Measurements from ENCODE around the gene METTL23. TPM values are rescaled to one million over a fixed set of nuclear protein-coding genes. Genes with fewer than 3 reads are reported as not detected.

The METTL23 gene
- total and polyA plus RNA-seq, 8 donors = 1.2 to 72.1 (median 31.7) TPM

GRCh38 chr17:76781056-76781982 is 54.7 kb downstream of the METTL23 start:
- intact Hi-C loops (cut with DNase I; ENCODE audit: low total_unique reads) = no loop called here
- Histone ChIP-seq H3K27ac (no peak overlapping the region), H3K36me3 (peaks cover 35 to 88% (median 80%) of the 10 kb centered on the region in 4 donors), H3K4me1 (no peaks in the 10 kb centered on the region), H3K9me3 (no peaks in the 10 kb centered on the region), H3K4me3 (no peak overlapping the region), H3K27me3 (no peaks in the 10 kb centered on the region)
- TF ChIP-seq POLR2A (IDR thresholded peaks at IDR 0.05) (no peak), EP300 (IDR thresholded peaks at IDR 0.05) (no peak), POLR2AphosphoS5 (IDR thresholded peaks at IDR 0.05) (no peak)
- TF ChIP-seq, protein P1, sequence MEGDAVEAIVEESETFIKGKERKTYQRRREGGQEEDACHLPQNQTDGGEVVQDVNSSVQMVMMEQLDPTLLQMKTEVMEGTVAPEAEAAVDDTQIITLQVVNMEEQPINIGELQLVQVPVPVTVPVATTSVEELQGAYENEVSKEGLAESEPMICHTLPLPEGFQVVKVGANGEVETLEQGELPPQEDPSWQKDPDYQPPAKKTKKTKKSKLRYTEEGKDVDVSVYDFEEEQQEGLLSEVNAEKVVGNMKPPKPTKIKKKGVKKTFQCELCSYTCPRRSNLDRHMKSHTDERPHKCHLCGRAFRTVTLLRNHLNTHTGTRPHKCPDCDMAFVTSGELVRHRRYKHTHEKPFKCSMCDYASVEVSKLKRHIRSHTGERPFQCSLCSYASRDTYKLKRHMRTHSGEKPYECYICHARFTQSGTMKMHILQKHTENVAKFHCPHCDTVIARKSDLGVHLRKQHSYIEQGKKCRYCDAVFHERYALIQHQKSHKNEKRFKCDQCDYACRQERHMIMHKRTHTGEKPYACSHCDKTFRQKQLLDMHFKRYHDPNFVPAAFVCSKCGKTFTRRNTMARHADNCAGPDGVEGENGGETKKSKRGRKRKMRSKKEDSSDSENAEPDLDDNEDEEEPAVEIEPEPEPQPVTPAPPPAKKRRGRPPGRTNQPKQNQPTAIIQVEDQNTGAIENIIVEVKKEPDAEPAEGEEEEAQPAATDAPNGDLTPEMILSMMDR (IDR thresholded peaks at IDR 0.05) = no peak
- WGBS, 5 donors = 86 to 94% (median 90%) methylated on average over 12 of the region's 12 CpGs
- DNase-seq = no peak

GRCh38 chr17:76783146-76783545 is 56.5 kb downstream of the METTL23 start:
- DNase-seq = no peak
- 80 to 86% (median 82%) methylated on average over 5 of the region's 5 CpGs for WGBS, 5 donors
- peaks cover 20 to 75% (median 66%) of the 10 kb centered on the region in 4 donors for H3K36me3 ChIP-seq
- TF ChIP-seq POLR2AphosphoS5 (IDR thresholded peaks at IDR 0.05) = no peak
- no peak for TF ChIP-seq EP300 (IDR thresholded peaks at IDR 0.05)
- no peak for TF ChIP-seq POLR2A (IDR thresholded peaks at IDR 0.05)
- TF ChIP-seq, protein P1 (IDR thresholded peaks at IDR 0.05) = no peak
- intact Hi-C loops (cut with DNase I; ENCODE audit: low total_unique reads) = no loop called here
- H3K4me3 ChIP-seq = no peak overlapping the region
- H3K4me1 ChIP-seq = no peaks in the 10 kb centered on the region
- H3K27ac ChIP-seq = no peak overlapping the region
- no peaks in the 10 kb centered on the region for H3K9me3 ChIP-seq
- no peaks in the 10 kb centered on the region for H3K27me3 ChIP-seq

Small RNAs within 50 kb of the gene (small RNA-seq; reads per million reads assigned to genes)
- gene AC005837.3 (0 reads per million in 4 donors), gene RF02271 (0 reads per million in 4 donors), gene RNU6-97P (0 reads per million in 4 donors), gene RNY4P36 (0 to 0.14 (median 0) reads per million in 4 donors)

Other genes with a start within 250 kb of the METTL23 start
- gene RHBDF2, start 225.4 kb upstream of the METTL23 start, total RNA-seq = 100 to 1,000 TPM in 2 of 5 donors, 10 to 100 TPM in 3; 16.9 to 175 (median 43.8) TPM
- gene RHBDF2, start 225.4 kb upstream of the METTL23 start, polyA plus RNA-seq = 10 to 100 TPM in 1 of 3 donors, 1 to 10 TPM in 2; 4.6 to 17.5 (median 9.2) TPM
- gene CYGB, start 189.1 kb upstream of the METTL23 start, total RNA-seq = 10 to 100 TPM in 3 of 5 donors, 1 to 10 TPM in 1, not detected in 1; 6.8 to 40.4 (median 28.4) TPM
- 100 to 1,000 TPM in 1 of 3 donors, 10 to 100 TPM in 1, 1 to 10 TPM in 1; 9.9 to 101 (median 65.1) TPM for gene CYGB, start 189.1 kb upstream of the METTL23 start, polyA plus RNA-seq
- 1 to 10 TPM in 1 of 5 donors, under 1 TPM in 1, not detected in 3; 0.72 to 5.7 TPM for gene PRCD, start 186.8 kb upstream of the METTL23 start, total RNA-seq
- gene PRCD, start 186.8 kb upstream of the METTL23 start, polyA plus RNA-seq = 10 to 100 TPM in 1 of 3 donors, 1 to 10 TPM in 2; 3.6 to 12.2 (median 4.2) TPM
- gene ST6GALNAC2, start 141.0 kb upstream of the METTL23 start, total RNA-seq = 10 to 100 TPM in 2 of 5 donors, 1 to 10 TPM in 3; 1.2 to 17.8 (median 3.6) TPM
- gene ST6GALNAC2, start 141.0 kb upstream of the METTL23 start, polyA plus RNA-seq = 10 to 100 TPM in 1 of 3 donors, 1 to 10 TPM in 2; 3.9 to 17.1 (median 5.5) TPM
- 100 to 1,000 TPM in 2 of 5 donors, 10 to 100 TPM in 3; 41.1 to 257 (median 94.2) TPM for gene ST6GALNAC1, start 83.1 kb upstream of the METTL23 start, total RNA-seq
- gene ST6GALNAC1, start 83.1 kb upstream of the METTL23 start, polyA plus RNA-seq = 10 to 100 TPM; 28.0 to 72.8 (median 34.5) TPM
- 100 to 1,000 TPM in 2 of 5 donors, 10 to 100 TPM in 3; 41.4 to 209 (median 86.9) TPM for gene MXRA7, start 15.9 kb upstream of the METTL23 start, total RNA-seq
- 100 to 1,000 TPM in 1 of 3 donors, 10 to 100 TPM in 2; 44.5 to 102 (median 54.5) TPM for gene MXRA7, start 15.9 kb upstream of the METTL23 start, polyA plus RNA-seq
- gene JMJD6, start 233 bp upstream of the METTL23 start, total RNA-seq = 10 to 100 TPM in 3 of 5 donors, 1 to 10 TPM in 2; 9.3 to 47.3 (median 16.5) TPM
- gene JMJD6, start 233 bp upstream of the METTL23 start, polyA plus RNA-seq = 10 to 100 TPM; 25.8 to 32.5 (median 28.5) TPM
- gene SRSF2, start 10.5 kb downstream of the METTL23 start, total RNA-seq = 100 to 1,000 TPM; 166 to 340 (median 280) TPM
- 100 to 1,000 TPM in 2 of 3 donors, 10 to 100 TPM in 1; 96.4 to 166 (median 106) TPM for gene SRSF2, start 10.5 kb downstream of the METTL23 start, polyA plus RNA-seq
- gene MFSD11, start 11.3 kb downstream of the METTL23 start, total RNA-seq = 10 to 100 TPM in 4 of 5 donors, 1 to 10 TPM in 1; 7.0 to 66.1 (median 46.8) TPM
- gene MFSD11, start 11.3 kb downstream of the METTL23 start, polyA plus RNA-seq = 10 to 100 TPM in 1 of 3 donors, 1 to 10 TPM in 2; 7.2 to 11.2 (median 9.3) TPM
- 1 to 10 TPM in 1 of 5 donors, not detected in 4; 1.7 TPM for gene MGAT5B, start 141.6 kb downstream of the METTL23 start, total RNA-seq
- gene MGAT5B, start 141.6 kb downstream of the METTL23 start, polyA plus RNA-seq = under 1 TPM; 0.10 to 0.46 (median 0.19) TPM